ENCODE results near the gene TOP2A.

TOP2A gene

DNA sequence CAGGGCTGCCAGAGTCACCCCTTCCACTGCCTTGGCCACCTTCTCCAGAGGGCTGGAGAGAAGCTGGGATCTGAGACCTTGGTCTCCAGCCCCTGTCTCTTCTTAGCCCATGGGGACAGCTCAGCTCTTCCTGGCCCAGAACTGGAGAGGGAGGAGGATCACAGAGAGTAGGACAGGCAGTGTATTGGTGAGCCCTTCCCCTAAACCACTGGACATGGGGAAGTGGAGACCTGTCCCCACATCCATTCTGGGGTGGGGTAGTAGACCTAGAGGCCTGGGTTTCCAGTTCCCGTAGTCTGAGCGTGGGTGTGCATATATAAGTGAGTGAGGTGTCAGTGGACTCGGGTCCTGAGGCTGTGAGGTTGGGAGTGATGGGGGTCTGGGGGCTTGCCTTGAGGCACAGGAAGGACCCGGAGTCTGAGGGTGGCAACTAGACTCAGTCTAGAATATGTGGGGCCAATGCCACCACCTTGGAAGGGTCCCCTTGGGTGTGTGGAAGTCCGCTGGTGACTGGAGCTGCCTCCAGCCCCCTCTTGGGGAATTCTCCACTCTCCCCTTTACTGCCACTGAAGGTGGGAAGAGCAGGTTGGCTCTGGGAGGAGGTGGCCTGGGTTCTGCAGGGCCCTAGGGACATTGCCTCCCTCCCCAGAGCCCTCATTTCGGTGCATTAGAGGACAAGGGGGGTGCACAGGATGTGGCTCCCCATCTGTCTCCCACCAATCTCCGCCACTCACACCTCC lies 73.1 kb downstream of the TOP2A start:
- no peak for DNase-seq (ENCODE audit: low spot score)
- TF ChIP-seq, protein P1, sequence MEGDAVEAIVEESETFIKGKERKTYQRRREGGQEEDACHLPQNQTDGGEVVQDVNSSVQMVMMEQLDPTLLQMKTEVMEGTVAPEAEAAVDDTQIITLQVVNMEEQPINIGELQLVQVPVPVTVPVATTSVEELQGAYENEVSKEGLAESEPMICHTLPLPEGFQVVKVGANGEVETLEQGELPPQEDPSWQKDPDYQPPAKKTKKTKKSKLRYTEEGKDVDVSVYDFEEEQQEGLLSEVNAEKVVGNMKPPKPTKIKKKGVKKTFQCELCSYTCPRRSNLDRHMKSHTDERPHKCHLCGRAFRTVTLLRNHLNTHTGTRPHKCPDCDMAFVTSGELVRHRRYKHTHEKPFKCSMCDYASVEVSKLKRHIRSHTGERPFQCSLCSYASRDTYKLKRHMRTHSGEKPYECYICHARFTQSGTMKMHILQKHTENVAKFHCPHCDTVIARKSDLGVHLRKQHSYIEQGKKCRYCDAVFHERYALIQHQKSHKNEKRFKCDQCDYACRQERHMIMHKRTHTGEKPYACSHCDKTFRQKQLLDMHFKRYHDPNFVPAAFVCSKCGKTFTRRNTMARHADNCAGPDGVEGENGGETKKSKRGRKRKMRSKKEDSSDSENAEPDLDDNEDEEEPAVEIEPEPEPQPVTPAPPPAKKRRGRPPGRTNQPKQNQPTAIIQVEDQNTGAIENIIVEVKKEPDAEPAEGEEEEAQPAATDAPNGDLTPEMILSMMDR (IDR thresholded peaks at IDR 0.05; ENCODE audit: extremely low read depth, missing control alignments): no peak

DNA sequence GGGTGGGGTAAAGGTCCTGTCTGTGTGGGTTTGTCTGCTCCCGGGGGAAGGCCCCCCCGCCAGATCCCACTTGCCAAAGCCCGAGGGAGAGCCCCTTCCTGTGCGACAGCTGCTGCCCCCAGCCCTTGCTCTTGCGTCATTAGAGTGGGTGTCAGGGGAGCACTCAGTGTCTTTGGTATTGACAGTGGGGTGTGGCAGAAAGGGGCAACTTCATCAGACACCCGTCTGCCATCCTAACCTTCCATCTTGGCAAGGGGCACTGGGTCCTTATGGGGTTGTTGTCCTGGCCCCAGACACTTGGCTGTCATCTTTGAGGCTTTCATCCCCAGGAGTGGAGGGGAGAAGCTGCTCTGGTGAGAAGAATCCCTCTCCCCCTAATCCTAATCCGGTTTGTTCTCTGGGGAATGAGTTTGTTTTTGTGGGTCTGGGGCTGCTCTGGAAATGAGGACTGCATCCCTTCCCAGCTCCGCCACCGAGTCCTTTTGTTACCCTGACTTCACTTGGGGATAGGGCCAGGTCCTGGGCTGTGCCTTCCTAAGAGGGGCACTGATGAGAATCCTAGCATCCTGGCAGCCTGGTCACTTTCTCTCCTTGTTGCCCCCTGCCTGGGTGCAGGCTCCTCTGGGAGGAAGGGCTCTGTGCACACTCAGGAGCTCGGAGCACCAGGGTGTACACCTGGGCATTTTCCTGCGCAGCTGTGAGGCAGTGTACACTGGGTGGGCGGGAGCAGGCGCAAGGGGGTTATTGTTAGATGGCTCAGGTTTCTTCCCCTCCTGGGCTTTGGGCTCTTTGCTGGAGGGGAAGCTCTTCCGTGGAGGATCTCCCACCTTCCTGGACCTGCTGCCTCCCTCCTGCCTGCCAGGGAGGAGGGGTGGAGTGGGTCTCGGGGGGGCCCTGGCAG lies 74.2 kb downstream of the TOP2A start:
- no peak for DNase-seq (ENCODE audit: low spot score)
- TF ChIP-seq, protein P1 (IDR thresholded peaks at IDR 0.05; ENCODE audit: extremely low read depth, missing control alignments): no peak

DNA sequence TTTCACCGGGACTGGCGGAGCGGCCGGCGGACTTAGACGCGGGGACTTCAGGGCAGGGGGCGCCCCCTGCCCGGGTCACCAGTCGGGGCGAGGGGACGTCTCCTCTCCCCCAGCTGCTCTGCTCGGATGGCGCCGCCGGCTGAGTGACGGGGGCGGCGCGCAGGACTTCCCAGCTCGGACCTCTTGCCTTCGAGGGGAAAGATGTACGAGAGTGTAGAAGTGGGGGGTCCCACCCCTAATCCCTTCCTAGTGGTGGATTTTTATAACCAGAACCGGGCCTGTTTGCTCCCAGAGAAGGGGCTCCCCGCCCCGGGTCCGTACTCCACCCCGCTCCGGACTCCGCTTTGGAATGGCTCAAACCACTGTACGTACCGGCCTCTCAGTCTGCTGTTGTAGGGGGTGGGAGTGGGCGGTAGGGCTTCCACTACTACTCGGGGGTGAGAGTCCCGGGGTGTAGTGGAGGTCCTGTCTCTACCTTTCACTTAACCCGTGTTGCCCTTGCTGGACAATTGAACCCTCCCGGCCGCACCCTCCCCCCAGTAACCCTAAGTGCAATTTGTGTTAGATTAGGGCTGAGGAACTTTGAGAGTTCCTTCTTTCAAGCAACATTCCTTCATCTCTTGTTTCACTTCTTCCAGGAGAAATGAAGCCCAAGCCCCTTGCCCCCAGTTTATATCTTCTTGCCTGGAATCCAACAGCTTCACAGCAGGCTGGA lies 75.0 kb downstream of the TOP2A start:
- TF ChIP-seq, protein P1 (IDR thresholded peaks at IDR 0.05; ENCODE audit: extremely low read depth, missing control alignments): no peak

DNA sequence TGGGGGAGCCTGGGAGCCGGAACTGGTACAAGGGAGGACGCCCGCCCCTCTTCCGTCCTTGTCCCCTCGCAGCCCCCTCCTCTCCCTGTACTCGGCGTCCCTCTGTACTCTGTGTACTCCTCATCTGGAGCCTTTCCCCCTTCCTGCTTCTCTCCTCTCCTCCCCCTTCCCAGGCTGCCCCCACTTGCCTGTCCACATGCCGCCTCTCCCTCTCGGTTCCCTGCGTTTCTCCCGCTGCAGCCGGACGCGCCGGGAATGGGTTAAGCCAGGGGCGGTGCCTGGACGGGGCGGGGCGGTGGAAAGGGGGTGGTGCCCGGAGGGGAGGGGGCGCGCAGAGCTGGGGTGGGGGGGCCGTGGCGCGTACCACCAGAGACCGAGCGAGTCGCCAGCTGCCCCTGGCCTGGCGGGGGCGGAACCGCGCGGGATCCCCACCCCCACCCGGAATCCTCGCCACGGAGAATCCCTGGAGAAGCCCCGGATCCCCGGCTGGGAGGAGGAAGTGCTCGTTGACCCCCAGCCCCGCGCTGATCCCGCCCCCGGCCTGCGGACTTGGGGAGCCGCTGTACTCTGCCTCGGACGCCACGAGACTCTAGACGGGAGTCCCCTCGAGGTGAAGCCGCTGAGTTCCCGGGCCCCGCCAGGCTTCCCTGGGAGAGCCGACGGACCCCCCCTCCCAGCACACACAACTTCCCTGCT lies 75.7 kb downstream of the TOP2A start:
- peak; percentile 62 for DNase-seq (ENCODE audit: low spot score)
- TF ChIP-seq, protein P1 (IDR thresholded peaks at IDR 0.05; ENCODE audit: extremely low read depth, missing control alignments): no peak

More for the DNA sequence above, 75.0 kb downstream of the TOP2A start:
- DNase-seq (ENCODE audit: low spot score): no peak

DNA sequence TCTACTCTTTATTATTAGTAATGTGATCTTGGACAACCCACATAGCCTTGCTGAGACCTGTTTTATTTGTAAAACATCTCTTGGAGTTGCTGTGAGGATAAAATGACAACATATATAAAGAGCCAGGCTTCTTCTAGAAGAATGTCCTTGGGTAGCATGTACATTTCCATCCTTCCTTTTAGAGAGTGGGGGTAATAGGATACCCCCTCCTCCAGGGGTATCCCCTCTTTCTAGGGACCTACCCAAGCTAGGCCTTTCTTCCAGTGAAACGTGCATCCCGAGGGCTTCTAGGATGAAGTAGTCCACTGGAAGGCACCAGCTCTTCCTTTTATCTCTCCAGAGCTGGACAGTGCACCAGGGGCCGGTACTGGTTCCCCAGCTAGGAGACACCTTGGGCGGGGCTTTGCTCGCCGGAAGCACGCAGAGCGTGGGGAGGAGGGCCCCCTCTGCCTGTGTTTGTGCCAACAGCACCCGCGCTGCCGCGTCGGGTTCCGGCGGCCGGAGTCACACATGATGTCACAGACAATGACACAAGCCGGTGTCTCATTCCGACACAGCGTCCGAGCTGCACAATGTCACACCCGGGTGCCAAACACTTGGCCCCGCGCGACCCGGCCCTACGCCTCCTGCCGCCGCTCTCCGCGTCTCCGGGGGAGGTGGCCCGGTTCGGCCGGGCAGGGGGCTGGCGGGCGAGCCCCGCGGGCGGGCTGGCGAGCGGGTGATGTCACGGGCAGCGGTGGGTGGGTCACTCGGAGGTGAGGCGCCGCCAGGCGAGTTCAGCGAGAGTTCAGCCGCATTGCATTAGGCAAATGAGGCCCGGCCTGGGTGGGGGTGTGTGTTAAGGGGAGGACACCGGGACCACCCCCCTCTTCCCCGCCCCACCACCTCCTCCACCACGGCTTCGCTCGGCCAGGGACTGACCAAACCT lies 76.6 kb downstream of the TOP2A start:
- peak; percentile 89 for DNase-seq (ENCODE audit: low spot score)
- TF ChIP-seq, protein P1 (IDR thresholded peaks at IDR 0.05; ENCODE audit: extremely low read depth, missing control alignments): no peak

DNA sequence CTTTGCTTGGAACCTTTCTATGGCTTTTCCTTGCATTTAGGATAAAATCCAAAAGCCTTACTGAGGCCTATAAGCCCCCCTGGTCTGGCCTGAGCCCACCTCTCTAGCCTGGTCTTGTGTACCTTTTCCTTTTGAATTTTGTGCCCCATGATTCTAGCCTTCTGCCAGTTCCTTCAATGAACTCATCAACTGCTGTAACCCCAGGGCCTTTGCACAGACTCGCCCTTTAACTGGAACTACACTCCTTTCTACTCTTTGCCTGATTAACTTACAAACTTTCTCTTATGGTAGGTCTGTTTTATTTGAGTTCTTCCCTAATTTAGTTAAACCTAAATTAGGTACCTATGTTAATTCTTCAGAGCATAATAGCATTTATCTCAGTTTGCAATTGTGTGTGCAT lies 77.4 kb downstream of the TOP2A start:
- DNase-seq (ENCODE audit: low spot score): no peak
- TF ChIP-seq, protein P1 (IDR thresholded peaks at IDR 0.05; ENCODE audit: extremely low read depth, missing control alignments): no peak
